ENCODE data around the gene MLXIP. TPM values are rescaled to one million over a fixed set of nuclear protein-coding genes. Genes with fewer than 3 reads are reported as not detected.

Gene MLXIP, protein sequence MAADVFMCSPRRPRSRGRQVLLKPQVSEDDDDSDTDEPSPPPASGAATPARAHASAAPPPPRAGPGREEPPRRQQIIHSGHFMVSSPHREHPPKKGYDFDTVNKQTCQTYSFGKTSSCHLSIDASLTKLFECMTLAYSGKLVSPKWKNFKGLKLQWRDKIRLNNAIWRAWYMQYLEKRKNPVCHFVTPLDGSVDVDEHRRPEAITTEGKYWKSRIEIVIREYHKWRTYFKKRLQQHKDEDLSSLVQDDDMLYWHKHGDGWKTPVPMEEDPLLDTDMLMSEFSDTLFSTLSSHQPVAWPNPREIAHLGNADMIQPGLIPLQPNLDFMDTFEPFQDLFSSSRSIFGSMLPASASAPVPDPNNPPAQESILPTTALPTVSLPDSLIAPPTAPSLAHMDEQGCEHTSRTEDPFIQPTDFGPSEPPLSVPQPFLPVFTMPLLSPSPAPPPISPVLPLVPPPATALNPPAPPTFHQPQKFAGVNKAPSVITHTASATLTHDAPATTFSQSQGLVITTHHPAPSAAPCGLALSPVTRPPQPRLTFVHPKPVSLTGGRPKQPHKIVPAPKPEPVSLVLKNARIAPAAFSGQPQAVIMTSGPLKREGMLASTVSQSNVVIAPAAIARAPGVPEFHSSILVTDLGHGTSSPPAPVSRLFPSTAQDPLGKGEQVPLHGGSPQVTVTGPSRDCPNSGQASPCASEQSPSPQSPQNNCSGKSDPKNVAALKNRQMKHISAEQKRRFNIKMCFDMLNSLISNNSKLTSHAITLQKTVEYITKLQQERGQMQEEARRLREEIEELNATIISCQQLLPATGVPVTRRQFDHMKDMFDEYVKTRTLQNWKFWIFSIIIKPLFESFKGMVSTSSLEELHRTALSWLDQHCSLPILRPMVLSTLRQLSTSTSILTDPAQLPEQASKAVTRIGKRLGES
- total RNA-seq (2021; ENCODE audit: unreplicated experiment): 124 TPM
- 115 TPM for polyA plus RNA-seq (2012; ENCODE audit: insufficient read length)
- percentile 89 among the genes with signal in this experiment for Bru-seq, nascent RNA
- BruChase-seq, experiment 1, labeled RNA remaining after a 2-hour chase: percentile 90 among the genes with signal in this experiment
- BruChase-seq, experiment 2, labeled RNA remaining after a 6-hour chase: percentile 95 among the genes with signal in this experiment
- long read RNA-seq, full-length matches to known transcripts: 108 of 370 reads
- long read RNA-seq, partial matches to known transcripts: 137 of 370 reads
- long read RNA-seq, other reads (novel, unspliced or antisense): 125 of 370 reads

DNA sequence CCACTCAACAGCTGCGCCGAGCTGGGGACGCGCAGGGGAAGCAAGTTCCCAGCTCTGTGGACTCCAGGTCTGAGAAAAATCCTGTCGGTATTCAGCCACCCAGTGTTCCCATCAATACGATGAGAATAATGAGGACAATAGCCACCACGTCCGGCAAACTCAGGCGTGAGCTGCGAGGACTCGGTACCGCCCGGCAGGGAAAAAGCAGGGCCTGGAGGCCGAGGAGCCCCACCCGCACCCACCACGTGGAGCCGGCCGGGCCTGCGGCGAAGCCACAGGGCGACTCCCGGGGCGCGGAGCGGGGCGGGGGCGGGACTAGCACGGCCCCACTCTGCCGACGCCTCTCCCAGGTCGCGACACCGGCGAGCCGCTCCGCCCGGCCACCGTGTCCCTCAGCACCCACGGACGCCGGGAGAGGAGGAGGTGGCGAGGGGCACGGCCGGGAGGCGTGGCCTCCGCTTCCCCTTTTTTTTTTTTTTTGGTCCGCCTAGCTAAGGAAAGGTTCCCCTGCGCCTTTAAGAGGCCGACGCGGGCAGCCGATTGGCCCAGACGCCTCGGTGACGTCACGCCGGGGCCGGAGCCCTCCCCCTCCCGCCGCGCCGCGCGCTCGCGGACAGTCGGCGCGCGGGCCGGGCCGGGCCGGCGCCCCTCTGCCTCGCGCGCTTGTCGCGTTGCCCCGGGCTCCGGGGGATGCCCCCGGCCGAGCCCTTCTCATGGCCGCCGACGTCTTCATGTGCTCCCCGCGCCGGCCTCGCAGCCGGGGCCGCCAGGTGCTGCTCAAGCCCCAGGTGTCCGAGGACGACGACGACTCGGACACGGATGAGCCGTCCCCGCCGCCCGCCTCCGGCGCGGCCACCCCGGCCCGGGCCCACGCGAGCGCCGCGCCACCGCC is at the start of gene MLXIP:
Gene MLXIP, plus strand, starts transcription at position 616 of the 892 bp plus-strand sequence. Its CDS starts 98 bp downstream, at position 714.
- no peaks in the 10 kb centered on the region for H3K9me3 ChIP-seq (ENCODE audit: control insufficient read depth, insufficient read depth, low read depth, low read length)
- DNase-seq (ENCODE audit: low read depth, low spot score) (no peak), ATAC-seq (peak; percentile 93)
- no TSS peak for BruUV-seq (replicated peaks)
- no peaks in the 10 kb centered on the region for H3K27me3 ChIP-seq (ENCODE audit: control insufficient read depth, insufficient read depth, low read length)
- TF ChIP-seq, protein P1, sequence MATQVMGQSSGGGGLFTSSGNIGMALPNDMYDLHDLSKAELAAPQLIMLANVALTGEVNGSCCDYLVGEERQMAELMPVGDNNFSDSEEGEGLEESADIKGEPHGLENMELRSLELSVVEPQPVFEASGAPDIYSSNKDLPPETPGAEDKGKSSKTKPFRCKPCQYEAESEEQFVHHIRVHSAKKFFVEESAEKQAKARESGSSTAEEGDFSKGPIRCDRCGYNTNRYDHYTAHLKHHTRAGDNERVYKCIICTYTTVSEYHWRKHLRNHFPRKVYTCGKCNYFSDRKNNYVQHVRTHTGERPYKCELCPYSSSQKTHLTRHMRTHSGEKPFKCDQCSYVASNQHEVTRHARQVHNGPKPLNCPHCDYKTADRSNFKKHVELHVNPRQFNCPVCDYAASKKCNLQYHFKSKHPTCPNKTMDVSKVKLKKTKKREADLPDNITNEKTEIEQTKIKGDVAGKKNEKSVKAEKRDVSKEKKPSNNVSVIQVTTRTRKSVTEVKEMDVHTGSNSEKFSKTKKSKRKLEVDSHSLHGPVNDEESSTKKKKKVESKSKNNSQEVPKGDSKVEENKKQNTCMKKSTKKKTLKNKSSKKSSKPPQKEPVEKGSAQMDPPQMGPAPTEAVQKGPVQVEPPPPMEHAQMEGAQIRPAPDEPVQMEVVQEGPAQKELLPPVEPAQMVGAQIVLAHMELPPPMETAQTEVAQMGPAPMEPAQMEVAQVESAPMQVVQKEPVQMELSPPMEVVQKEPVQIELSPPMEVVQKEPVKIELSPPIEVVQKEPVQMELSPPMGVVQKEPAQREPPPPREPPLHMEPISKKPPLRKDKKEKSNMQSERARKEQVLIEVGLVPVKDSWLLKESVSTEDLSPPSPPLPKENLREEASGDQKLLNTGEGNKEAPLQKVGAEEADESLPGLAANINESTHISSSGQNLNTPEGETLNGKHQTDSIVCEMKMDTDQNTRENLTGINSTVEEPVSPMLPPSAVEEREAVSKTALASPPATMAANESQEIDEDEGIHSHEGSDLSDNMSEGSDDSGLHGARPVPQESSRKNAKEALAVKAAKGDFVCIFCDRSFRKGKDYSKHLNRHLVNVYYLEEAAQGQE (IDR thresholded peaks at IDR 0.05; ENCODE audit: insufficient read depth in 1 of 2, low read depth in 2 of 2, low read length in 1 of 2): no peak
- TF ChIP-seq, protein P2, sequence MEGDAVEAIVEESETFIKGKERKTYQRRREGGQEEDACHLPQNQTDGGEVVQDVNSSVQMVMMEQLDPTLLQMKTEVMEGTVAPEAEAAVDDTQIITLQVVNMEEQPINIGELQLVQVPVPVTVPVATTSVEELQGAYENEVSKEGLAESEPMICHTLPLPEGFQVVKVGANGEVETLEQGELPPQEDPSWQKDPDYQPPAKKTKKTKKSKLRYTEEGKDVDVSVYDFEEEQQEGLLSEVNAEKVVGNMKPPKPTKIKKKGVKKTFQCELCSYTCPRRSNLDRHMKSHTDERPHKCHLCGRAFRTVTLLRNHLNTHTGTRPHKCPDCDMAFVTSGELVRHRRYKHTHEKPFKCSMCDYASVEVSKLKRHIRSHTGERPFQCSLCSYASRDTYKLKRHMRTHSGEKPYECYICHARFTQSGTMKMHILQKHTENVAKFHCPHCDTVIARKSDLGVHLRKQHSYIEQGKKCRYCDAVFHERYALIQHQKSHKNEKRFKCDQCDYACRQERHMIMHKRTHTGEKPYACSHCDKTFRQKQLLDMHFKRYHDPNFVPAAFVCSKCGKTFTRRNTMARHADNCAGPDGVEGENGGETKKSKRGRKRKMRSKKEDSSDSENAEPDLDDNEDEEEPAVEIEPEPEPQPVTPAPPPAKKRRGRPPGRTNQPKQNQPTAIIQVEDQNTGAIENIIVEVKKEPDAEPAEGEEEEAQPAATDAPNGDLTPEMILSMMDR (IDR thresholded peaks at IDR 0.05): no peak
- TF ChIP-seq TCF7L2 (IDR thresholded peaks at IDR 0.05; ENCODE audit: low read depth, low read length) (peak; percentile 92), SIN3A (IDR thresholded peaks at IDR 0.05; ENCODE audit: borderline replicate concordance, insufficient read depth, low read depth, low read length) (peak; percentile 86; the same call in 1 of the 2 replicates), POLR2AphosphoS5 (IDR thresholded peaks at IDR 0.05; ENCODE audit: low read depth, low read length) (peak; percentile 74)
- POLR2A ChIA-PET: interaction anchor here (0.6 to 1.2 kb wide), 4 partner anchors 10 to 458 kb away, joined by 3 to 6 read pairs (median 4); no protein-coding TSS in a partner anchor
- in situ Hi-C loops (cut with HindIII; ENCODE audit: low pct_unique_long_range_greater_than_20kb, low sequenced_read_pairs) (no loop called here), intact Hi-C loops (cut with micrococcal nuclease; ENCODE audit: unreplicated experiment) (no loop called here)
- H3K36me3 ChIP-seq (ENCODE audit: control insufficient read depth, insufficient read depth, low read length): no peaks in the 10 kb centered on the region
- CTCF ChIA-PET: interaction anchor here (0.7 kb wide), 1 partner anchor 12 kb away, joined by 3 read pairs; no protein-coding TSS in a partner anchor
- peaks cover 23% of the 10 kb centered on the region for H3K4me1 ChIP-seq (ENCODE audit: control insufficient read depth, insufficient read depth, low read length)
- H3K27ac ChIP-seq (ENCODE audit: low read length): peak within 1 kb of the TSS; percentile 91
- peak within 1 kb of the TSS; percentile 62 to 76 for H3K4me3 ChIP-seq (ENCODE audit: low read depth in 2 of 2, low read length in 2 of 2)

Data from Panc1 (cell line).